ENCODE data around the gene LDLRAD4.

- TF ChIP-seq ZNF8 (CRISPR knock-in tag; IDR thresholded peaks at IDR 0.05) (no peak), BACH2 (CRISPR knock-in tag; IDR thresholded peaks at IDR 0.05; ENCODE audit: borderline replicate concordance) (no peak), RARB (CRISPR knock-in tag; IDR thresholded peaks at IDR 0.05) (no peak), POU6F1 (CRISPR knock-in tag; IDR thresholded peaks at IDR 0.05; ENCODE audit: borderline replicate concordance, low read depth) (no peak), ESRRG (CRISPR knock-in tag; IDR thresholded peaks at IDR 0.05) (no peak), TCF4 (CRISPR knock-in tag; IDR thresholded peaks at IDR 0.05; ENCODE audit: borderline replicate concordance) (no peak), ARNTL (CRISPR knock-in tag; IDR thresholded peaks at IDR 0.05; ENCODE audit: borderline replicate concordance, low read depth) (no peak)
These were observed 242.9 kb downstream of the LDLRAD4 start for GRCh38 chr18:13461469-13461868.

Measured in SK-N-SH treated with all-trans-retinoic acid at 6 μM for 48 hours (cell line).